A673 (cell line): ENCODE results near the gene TNFAIP2. TPM values are rescaled to one million over a fixed set of nuclear protein-coding genes. Genes with fewer than 3 reads are reported as not detected.

Source experiments
- BruUV-seq: library from RNA; stranded (reverse); fragments of 400-500 nt; replicated peaks from 2 replicates; lab custom pipeline; 2021; lab: Mats Ljungman, UMichigan
- CTCF ChIA-PET: fragments of 300-600 bp; sonication (Branson Sonifier 250); formaldehyde crosslinking; loops from one replicate; lab custom pipeline; 2022; ENCODE audit warnings: antibody characterized with exemption; lab: Charles Lee
- POLR2A ChIA-PET: fragments of 300-600 bp; sonication (Branson Sonifier 250); formaldehyde crosslinking; loops from one replicate; lab custom pipeline; 2022; ENCODE audit warnings: antibody characterized with exemption; ENCODE audit not compliant: low non-redundant PET; lab: Charles Lee
- DNase-seq: peaks from one replicate; pipeline ENCODE4 v3.0.0-alpha.2; 2015; ENCODE audit warnings: low spot score
- H3K27ac ChIP-seq: fragments of 200-600 bp; sonication (generic); 2 replicates; pipeline ENCODE4 v1.5.1; 2016; ENCODE audit warnings: mixed run types, low read depth, mild to moderate bottlenecking, mixed read lengths, antibody characterized with exemption, low read length; ENCODE audit not compliant: poor library complexity, severe bottlenecking
- H3K27me3 ChIP-seq: fragments of 200-600 bp; sonication (generic); replicated peaks from 2 replicates; pipeline ENCODE4 v1.6.1; 2017; ENCODE audit warnings: mixed run types, low read depth, mild to moderate bottlenecking, mixed read lengths, antibody characterized with exemption, low read length; ENCODE audit not compliant: insufficient read depth, poor library complexity
- H3K36me3 ChIP-seq: fragments of 200-600 bp; sonication (generic); 2 replicates; pipeline ENCODE4 v1.6.1; 2016; ENCODE audit warnings: mixed run types, mild to moderate bottlenecking, mixed read lengths, antibody characterized with exemption, low read length; ENCODE audit not compliant: insufficient read depth, poor library complexity, severe bottlenecking
- H3K4me1 ChIP-seq: fragments of 200-600 bp; sonication (generic); 2 replicates; pipeline ENCODE4 v1.6.1; 2017; ENCODE audit warnings: mixed run types, mild to moderate bottlenecking, mixed read lengths, antibody characterized with exemption, low read length; ENCODE audit not compliant: insufficient read depth, poor library complexity, severe bottlenecking
- H3K4me3 ChIP-seq: fragments of 200-600 bp; sonication (generic); 2 replicates; pipeline ENCODE4 v1.5.1; 2016; ENCODE audit warnings: low read depth, mixed run types, mild to moderate bottlenecking, mixed read lengths, low read length; ENCODE audit not compliant: poor library complexity, severe bottlenecking
- H3K9me3 ChIP-seq: fragments of 200-600 bp; sonication (generic); 2 replicates; pipeline ENCODE4 v1.6.1; 2016; ENCODE audit warnings: mixed run types, low read depth, mild to moderate bottlenecking, mixed read lengths, antibody characterized with exemption, low read length; ENCODE audit not compliant: poor library complexity, severe bottlenecking
- CTCF ChIP-seq: fragments of 300-800, 200-600 bp; sonication (generic); conservative IDR thresholded peaks from 2 replicates; pipeline ENCODE4 v1.5.1; 2017; ENCODE audit warnings: low read depth, mild to moderate bottlenecking, antibody characterized with exemption, low read length, moderate library complexity, mixed read lengths
- EZH2 ChIP-seq: fragments of 200-600 bp; sonication (generic); IDR thresholded peaks from 2 replicates; pipeline ENCODE4 v1.6.1; 2017; ENCODE audit warnings: borderline replicate concordance, low read depth, mild to moderate bottlenecking, mixed read lengths, antibody characterized with exemption, low read length; ENCODE audit not compliant: poor library complexity, severe bottlenecking
- intact Hi-C: fragments of 100-400 bp; cut with micrococcal nuclease; formaldehyde crosslinking; loops from one replicate; pipeline ENCODE4 v1.10.0; 2022; ENCODE audit not compliant: unreplicated experiment
- total RNA-seq: library from RNA; stranded (reverse); gene quantifications from 2 replicates; pipeline ENCODE4 v1.2.3, GENCODE V29; 2021

Gene TNFAIP2
- total RNA-seq, 1 experiment from 2014 or later = 5.5 TPM

GRCh38 chr14:103138301-103139131 lies 15.3 kb downstream of the TNFAIP2 start:
- DNase-seq = no peak
- intact Hi-C loops = no loop called here
- POLR2A ChIA-PET = no interaction called here
- no peaks in the 10 kb centered on the region for H3K9me3 ChIP-seq
- H3K4me1 ChIP-seq = no peaks in the 10 kb centered on the region
- H3K4me3 ChIP-seq = no peak overlapping the region
- no TSS peak for BruUV-seq
- TF ChIP-seq CTCF (no peak), EZH2 (no peak)
- no peaks in the 10 kb centered on the region for H3K36me3 ChIP-seq
- H3K27me3 ChIP-seq = no peaks in the 10 kb centered on the region
- H3K27ac ChIP-seq = no peak overlapping the region
- CTCF ChIA-PET = no interaction called here

- no peak overlapping the region for H3K4me3 ChIP-seq
- POLR2A ChIA-PET = interaction anchor here (0.6 kb wide), 1 partner anchor 78 kb away, joined by 3 read pairs; no protein-coding TSS in a partner anchor
- H3K9me3 ChIP-seq = no peaks in the 10 kb centered on the region
Measured at GRCh38 chr14:103139132-103140025, 16.1 kb downstream of the TNFAIP2 start.

More at GRCh38 chr14:103139132-103140025, 16.1 kb downstream of the TNFAIP2 start:
- no TSS peak for BruUV-seq
- Histone ChIP-seq H3K4me1 (no peaks in the 10 kb centered on the region), H3K36me3 (no peaks in the 10 kb centered on the region), H3K27ac (no peak overlapping the region), H3K27me3 (no peaks in the 10 kb centered on the region)
- intact Hi-C loops = no loop called here
- TF ChIP-seq CTCF (no peak), EZH2 (no peak)
- CTCF ChIA-PET = no interaction called here
- DNase-seq = no peak
